K562 treated with DMSO at 1 percent for 12 hours (cell line): ENCODE measurements around the gene ARHGEF19. TPM values are rescaled to one million over a fixed set of nuclear protein-coding genes. Genes with fewer than 3 reads are reported as not detected.

Source experiments
- total RNA-seq: library from RNA; unstranded; fragments of 300-600 nt; gene quantifications from 2 replicates; pipeline ENCODE4 v1.2.3, GENCODE V29; 2022; ENCODE audit not compliant: insufficient read depth

The ARHGEF19 gene
- total RNA-seq = 10.7 and 16.3 TPM in 2 replicates

DNA sequence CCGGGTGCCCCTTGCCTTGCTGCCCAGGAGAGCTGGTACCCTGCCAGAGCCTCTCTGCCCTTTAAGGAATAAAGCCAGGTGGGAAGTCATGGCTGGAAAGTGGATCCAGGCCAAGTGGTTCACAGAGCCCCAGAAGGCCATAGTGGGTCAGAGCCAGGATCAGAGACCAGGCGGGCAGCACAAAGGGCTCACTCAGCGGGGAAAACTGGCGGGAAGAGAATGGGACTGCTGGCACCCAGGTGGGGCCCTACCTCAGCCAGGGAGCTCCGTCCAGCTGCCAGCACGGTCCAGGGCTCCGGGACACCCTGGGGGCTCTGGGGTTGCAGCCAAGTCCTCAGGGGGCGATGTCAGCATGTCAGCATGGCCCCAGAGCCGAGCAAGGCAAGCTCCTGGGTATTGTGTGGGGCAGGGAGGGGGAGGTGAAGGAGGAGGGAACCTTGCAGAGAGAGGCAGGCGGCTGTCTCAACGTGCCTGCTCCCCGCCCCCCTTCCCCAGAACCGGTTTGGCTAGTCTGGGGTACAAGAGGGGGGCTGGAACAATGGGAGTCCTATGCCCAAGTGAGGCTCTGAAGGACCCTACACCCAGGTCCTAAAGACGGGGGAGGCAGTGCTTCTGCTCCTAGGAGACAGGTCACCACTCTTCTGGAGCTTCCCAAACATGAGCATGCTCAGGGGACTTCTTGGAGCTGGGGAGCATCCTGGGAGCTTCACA is at the start of gene ARHGEF19:
TSS of gene ARHGEF19 (minus strand) at position 402 of the 711 bp plus-strand sequence. CDS start 3,598 bp downstream, outside the sequence.

DNA sequence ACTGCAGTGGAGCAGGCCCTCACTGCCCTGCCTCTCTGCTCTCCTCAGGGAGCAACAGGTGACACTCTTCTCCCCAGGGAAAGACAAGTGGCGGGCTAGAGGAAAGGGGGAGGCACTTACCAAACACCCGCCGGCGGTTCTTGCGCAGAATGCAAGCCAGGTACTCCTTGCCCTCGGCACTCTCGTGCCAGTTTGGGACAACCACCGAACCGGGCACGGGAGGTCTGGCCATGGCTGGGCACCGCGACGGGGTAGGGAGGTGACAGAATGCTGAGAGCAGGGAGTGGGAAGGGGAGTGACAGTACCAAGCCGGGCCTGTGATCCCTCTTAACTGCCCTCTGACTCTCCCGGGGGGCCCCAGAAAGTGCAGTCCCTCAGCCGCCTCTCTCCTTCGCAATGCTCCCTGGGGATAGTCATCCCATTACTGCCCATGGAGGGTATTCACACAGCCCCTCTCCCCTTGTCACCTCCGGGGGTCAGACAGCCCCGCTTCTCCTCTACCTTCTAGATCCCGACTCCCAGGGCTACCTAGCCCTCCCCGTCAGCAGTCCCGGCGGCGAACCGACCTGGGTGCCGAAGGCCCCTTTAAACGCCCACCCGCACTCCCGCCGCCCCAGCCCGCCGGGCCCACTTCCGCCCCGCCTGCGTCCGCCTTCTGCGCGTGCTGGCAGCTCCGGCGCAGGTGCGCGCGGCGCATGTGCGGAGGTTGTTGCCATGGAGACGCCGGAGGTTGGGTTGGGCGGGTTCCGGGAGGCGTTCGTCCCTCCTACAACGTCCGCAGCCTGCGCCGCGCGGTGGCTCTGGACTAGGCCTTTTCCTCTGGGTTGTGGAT is 24.3 kb upstream of the ARHGEF19 start, which contains the start of gene CPLANE2:
TSS of gene CPLANE2 (minus strand) at position 673 of the 832 bp plus-strand sequence. CDS start at position 232, 441 bp downstream.

DNA sequence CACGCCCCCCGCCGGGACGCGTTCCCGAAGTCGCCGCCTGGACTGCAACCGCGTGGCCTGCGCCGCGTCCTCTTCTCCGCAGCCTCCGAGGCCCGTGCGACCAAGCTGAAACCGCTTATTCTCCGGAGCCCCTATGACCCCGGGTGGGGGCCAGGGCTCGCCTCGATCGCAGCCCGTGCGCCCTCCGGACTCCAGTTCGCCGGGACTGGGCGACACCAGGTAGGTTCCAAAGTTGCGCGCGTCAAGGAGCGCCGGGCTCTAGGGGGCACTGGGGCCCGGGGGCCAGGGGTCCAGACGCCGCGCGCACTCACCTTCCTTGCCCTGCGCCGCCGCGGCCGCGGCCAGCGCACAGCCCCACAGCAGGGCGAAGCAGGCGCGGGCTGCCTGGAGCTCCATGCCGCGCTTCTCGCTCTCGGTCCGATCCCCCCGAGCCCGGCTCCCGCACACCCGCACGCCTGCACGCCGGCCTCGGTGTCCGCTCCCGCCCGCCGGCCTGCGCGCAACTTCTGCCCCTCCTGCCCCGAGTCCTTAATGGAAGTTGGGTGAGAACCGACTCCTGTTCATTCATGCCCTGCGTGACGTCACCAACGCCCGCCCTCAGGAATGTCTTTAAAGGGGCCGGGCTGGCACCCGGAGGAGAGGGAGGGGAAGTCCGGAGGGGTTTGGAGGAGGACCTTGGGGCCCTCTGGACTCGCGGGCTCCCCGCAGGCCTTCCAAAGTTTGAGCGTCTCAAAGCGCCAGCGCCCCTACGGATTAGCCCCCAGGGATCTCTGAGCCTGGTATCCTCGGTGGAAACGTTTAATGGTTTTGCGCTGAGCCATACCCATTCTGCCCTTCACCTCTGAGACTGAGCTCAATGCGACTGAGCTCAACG is 56.7 kb downstream of the ARHGEF19 start, which contains the start of gene EPHA2:
TSS of gene EPHA2 (minus strand) at position 533 of the 874 bp plus-strand sequence. CDS start at position 396, 137 bp downstream.

Other genes with a start within 250 kb of the ARHGEF19 start
- 35.8 and 37.4 TPM in 2 replicates for gene ZBTB17, start 236.6 kb downstream of the ARHGEF19 start, total RNA-seq
- not detected in 2 replicates for gene SRARP, start 208.4 kb downstream of the ARHGEF19 start, total RNA-seq
- not detected in 2 replicates for gene HSPB7, start 194.6 kb downstream of the ARHGEF19 start, total RNA-seq
- 0.42 TPM in 1 of 2 replicates, not detected in the other for gene CLCNKA, start 190.6 kb downstream of the ARHGEF19 start, total RNA-seq
- gene CLCNKB, start 168.9 kb downstream of the ARHGEF19 start, total RNA-seq = 0.69 TPM in 1 of 2 replicates, not detected in the other
- 0.39 TPM in 1 of 2 replicates, not detected in the other for gene FAM131C, start 139.0 kb downstream of the ARHGEF19 start, total RNA-seq
- gene EPHA2, start 56.6 kb downstream of the ARHGEF19 start, total RNA-seq = not detected in 2 replicates
- 4.7 and 7.3 TPM in 2 replicates for gene CPLANE2, start 24.5 kb upstream of the ARHGEF19 start, total RNA-seq
- gene FBXO42, start 139.8 kb upstream of the ARHGEF19 start, total RNA-seq = 18.4 and 32.5 TPM in 2 replicates
- gene SZRD1, start 154.6 kb upstream of the ARHGEF19 start, total RNA-seq = 80.1 and 131 TPM in 2 replicates
- not detected in 2 replicates for gene SPATA21, start 224.8 kb upstream of the ARHGEF19 start, total RNA-seq
- 81.0 and 82.1 TPM in 2 replicates for gene NECAP2, start 228.1 kb upstream of the ARHGEF19 start, total RNA-seq